HEK293 (cell line): ENCODE measurements around the gene EPHB1.

Experiments used
- CTCF ChIA-PET: fragments of 350-600 bp; formaldehyde crosslinking; extraction: SDS; loops from one replicate; lab custom pipeline; 2021; ENCODE audit warnings: antibody characterized with exemption; lab: Yijun Ruan, JAX
- POLR2A ChIA-PET: fragments of 300-600 bp; formaldehyde crosslinking; extraction: SDS; loops from one replicate; lab custom pipeline; 2020; ENCODE audit warnings: antibody characterized with exemption, inconsistent platforms; lab: Yijun Ruan, JAX
- H3K27ac ChIP-seq: fragments of 200-500 bp; sonication (Bioruptor generic); 2 replicates; pipeline ENCODE4 v1.5.1; 2014; ENCODE audit warnings: low read depth, low read length, control low read depth, inconsistent platforms; ENCODE audit errors: extremely low read depth
- H3K36me3 ChIP-seq, 2 experiments: fragments of 200-500 bp in 1 of 2; sonication (Bioruptor generic) in 1 of 2; 1 replicate in 1 of 2; 2 replicates in 1 of 2; pipeline ENCODE4 v1.5.1; 2014 to 2017; ENCODE audit warnings: inconsistent platforms in 2 of 2, low read length in 2 of 2; ENCODE audit not compliant: control insufficient read depth in 2 of 2, insufficient read depth in 1 of 2
- H3K4me1 ChIP-seq: fragments of 200-500 bp; sonication (Bioruptor generic); 2 replicates; pipeline ENCODE4 v1.5.1; 2014; ENCODE audit warnings: mild to moderate bottlenecking, low read length, inconsistent platforms; ENCODE audit not compliant: control insufficient read depth, insufficient read depth
- H3K4me3 ChIP-seq: 2 replicates; pipeline ENCODE4 v1.5.1; 2011; ENCODE audit warnings: low read depth, mild to moderate bottlenecking, control low read depth, low read length, moderate library complexity
- H3K9me3 ChIP-seq: fragments of 200-500 bp; sonication (Bioruptor generic); 2 replicates; pipeline ENCODE4 v1.5.1; 2014; ENCODE audit warnings: low read depth, low read length, inconsistent platforms; ENCODE audit not compliant: control insufficient read depth, insufficient read depth
- AEBP2 ChIP-seq: fragments of 450-650 bp; formaldehyde crosslinking; IDR thresholded peaks from 2 replicates; pipeline ENCODE4 v1.5.1; 2016; ENCODE audit warnings: missing biosample characterization, missing genetic modification characterization, borderline replicate concordance
- ELK4 ChIP-seq: IDR thresholded peaks from 2 replicates; pipeline ENCODE4 v1.6.1; 2011; ENCODE audit warnings: mild to moderate bottlenecking, low read depth, low read length, borderline replicate concordance
- GLIS2 ChIP-seq: fragments of 450-650 bp; formaldehyde crosslinking; IDR thresholded peaks from 2 replicates; pipeline ENCODE4 v1.5.1; 2016; ENCODE audit warnings: missing biosample characterization, missing genetic modification characterization
- HOXC10 ChIP-seq: sonication (generic); formaldehyde crosslinking; IDR thresholded peaks from 2 replicates; pipeline ENCODE4 v1.8.1; 2023; ENCODE audit warnings: mild to moderate bottlenecking, missing genetic modification reagents
- PBX3 ChIP-seq: sonication (generic); formaldehyde crosslinking; IDR thresholded peaks from 2 replicates; pipeline ENCODE4 v1.8.1; 2022; ENCODE audit warnings: mild to moderate bottlenecking, moderate library complexity, missing genetic modification reagents
- SCRT1 ChIP-seq: fragments of 450-650 bp; formaldehyde crosslinking; IDR thresholded peaks from 2 replicates; pipeline ENCODE4 v1.5.1; 2016; ENCODE audit warnings: missing biosample characterization, missing genetic modification characterization, borderline replicate concordance
- SP7 ChIP-seq: fragments of 450-650 bp; formaldehyde crosslinking; IDR thresholded peaks from 2 replicates; pipeline ENCODE4 v1.5.1; 2016; ENCODE audit warnings: missing biosample characterization, missing genetic modification characterization
- TSHZ1 ChIP-seq: fragments of 450-650 bp; formaldehyde crosslinking; IDR thresholded peaks from 2 replicates; pipeline ENCODE4 v1.5.1; 2016; ENCODE audit warnings: missing biosample characterization, missing genetic modification characterization, borderline replicate concordance
- ZBTB48 ChIP-seq: fragments of 450-650 bp; formaldehyde crosslinking; IDR thresholded peaks from 2 replicates; pipeline ENCODE4 v1.5.1; 2016; ENCODE audit warnings: missing biosample characterization, missing genetic modification characterization
- ZNF114 ChIP-seq: fragments of 450-650 bp; formaldehyde crosslinking; IDR thresholded peaks from 2 replicates; pipeline ENCODE4 v1.5.0; 2017; ENCODE audit warnings: missing biosample characterization, missing genetic modification characterization
- ZNF121 ChIP-seq: fragments of 450-650 bp; formaldehyde crosslinking; IDR thresholded peaks from 2 replicates; pipeline ENCODE4 v1.5.1; 2016; ENCODE audit warnings: missing biosample characterization, missing genetic modification characterization
- ZNF169 ChIP-seq: fragments of 450-650 bp; formaldehyde crosslinking; IDR thresholded peaks from 2 replicates; pipeline ENCODE4 v1.5.1; 2016; ENCODE audit warnings: missing biosample characterization, missing genetic modification characterization
- ZNF292 ChIP-seq: fragments of 450-650 bp; formaldehyde crosslinking; IDR thresholded peaks from 2 replicates; pipeline ENCODE4 v1.5.1; 2016; ENCODE audit warnings: low read depth, missing biosample characterization, missing genetic modification characterization, borderline replicate concordance
- ZNF404 ChIP-seq: fragments of 450-650 bp; formaldehyde crosslinking; IDR thresholded peaks from 2 replicates; pipeline ENCODE4 v1.5.1; 2017; ENCODE audit warnings: missing biosample characterization, missing genetic modification characterization
- ZNF548 ChIP-seq: fragments of 450-650 bp; formaldehyde crosslinking; IDR thresholded peaks from 2 replicates; pipeline ENCODE4 v1.5.1; 2016; ENCODE audit warnings: missing biosample characterization, missing genetic modification characterization
- ZNF645 ChIP-seq: fragments of 450-650 bp; formaldehyde crosslinking; IDR thresholded peaks from 2 replicates; pipeline ENCODE4; 2016; ENCODE audit warnings: missing biosample characterization, missing genetic modification characterization
- ZNF658 ChIP-seq: fragments of 450-650 bp; formaldehyde crosslinking; IDR thresholded peaks from 2 replicates; pipeline ENCODE4; 2016; ENCODE audit warnings: missing biosample characterization, missing genetic modification characterization
- ZNF707 ChIP-seq: fragments of 450-650 bp; formaldehyde crosslinking; IDR thresholded peaks from 2 replicates; pipeline ENCODE4 v1.5.1; 2016; ENCODE audit warnings: missing biosample characterization, missing genetic modification characterization
- ZSCAN18 ChIP-seq: fragments of 450-650 bp; formaldehyde crosslinking; IDR thresholded peaks from 2 replicates; pipeline ENCODE4 v1.5.1; 2016; ENCODE audit warnings: missing biosample characterization, missing genetic modification characterization

The EPHB1 gene

GRCh38 chr3:135243616-135244015 is 448.6 kb downstream of the EPHB1 start:
- Histone ChIP-seq H3K27ac (no peak overlapping the region), H3K4me1 (no peaks in the 10 kb centered on the region), H3K4me3 (no peak overlapping the region), H3K9me3 (no peaks in the 10 kb centered on the region), H3K36me3 (no peaks in the 10 kb centered on the region)
- POLR2A ChIA-PET: no interaction called here
- TF ChIP-seq ZNF658 (tag by site-specific recombination) (no peak), ELK4 (no peak), ZNF121 (tag by site-specific recombination) (no peak), ZNF292 (tag by site-specific recombination) (no peak), ZBTB48 (no peak), ZNF169 (tag by site-specific recombination) (no peak), ZSCAN18 (tag by site-specific recombination) (no peak), SCRT1 (no peak), ZNF548 (tag by site-specific recombination) (no peak), HOXC10 (CRISPR knock-in tag) (no peak), ZNF114 (no peak), ZNF707 (tag by site-specific recombination) (no peak), PBX3 (CRISPR knock-in tag) (no peak), ZNF645 (no peak), TSHZ1 (tag by site-specific recombination) (no peak), AEBP2 (tag by site-specific recombination) (no peak), ZNF404 (no peak), SP7 (tag by site-specific recombination) (no peak), GLIS2 (no peak)
- CTCF ChIA-PET: no interaction called here
